Measurements from ENCODE around the gene TMEM169. TPM values are rescaled to one million over a fixed set of nuclear protein-coding genes. Genes with fewer than 3 reads are reported as not detected.
A peak's percentile ranks its signal among the peaks of the same experiment; 100 is the strongest.

The TMEM169 gene
- total and polyA plus RNA-seq, 4 donors = 7.7 to 21.1 (median 18.8) TPM

DNA sequence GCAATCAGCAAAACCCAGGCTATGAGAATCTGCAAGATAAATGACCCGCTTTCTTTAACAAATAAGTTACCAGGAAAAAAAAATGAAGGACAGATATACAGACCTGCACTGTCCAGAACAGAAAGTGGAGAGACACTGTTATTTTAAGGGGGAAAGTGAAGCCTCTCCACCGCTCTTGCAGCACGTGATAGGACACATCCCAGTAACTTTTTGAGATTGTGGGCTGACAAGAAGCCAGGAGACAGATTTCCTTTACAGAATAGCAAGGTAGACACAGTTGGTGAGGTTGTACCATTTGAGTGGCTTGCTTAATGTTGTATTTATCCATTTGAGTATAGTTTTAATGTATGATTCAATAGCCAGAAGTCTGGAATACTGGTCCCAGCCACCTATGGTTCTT lies 13.0 kb downstream of the TMEM169 start:
- Histone ChIP-seq H3K9me3 (ENCODE audit: control insufficient read depth, insufficient read depth, low read length) (no peaks in the 10 kb centered on the region), H3K4me1 (ENCODE audit: control insufficient read depth, insufficient read depth, low read length) (no peaks in the 10 kb centered on the region), H3K4me3 (ENCODE audit: low read depth, low read length) (no peak overlapping the region), H3K27me3 (ENCODE audit: control insufficient read depth, insufficient read depth, low read length) (no peaks in the 10 kb centered on the region), H3K27ac (ENCODE audit: low read depth, low read length) (no peak overlapping the region), H3K36me3 (ENCODE audit: control insufficient read depth, insufficient read depth, low read length) (peaks cover 17% of the 10 kb centered on the region)
- WGBS (ENCODE audit: insufficient coverage) = 80% methylated on average over 2 of the region's 3 CpGs
- DNase-seq (ENCODE audit: low read depth in 4 of 6, low spot score in 6 of 6) = no peak

- 98% methylated on average over 9 of the region's 9 CpGs for WGBS (ENCODE audit: insufficient coverage)
- H3K36me3 ChIP-seq (ENCODE audit: control insufficient read depth, insufficient read depth, low read length) = peaks cover 31% of the 10 kb centered on the region
These were observed 17.0 kb downstream of the TMEM169 start for GRCh38 chr2:216098421-216099334.

GRCh38 chr2:216101109-216101508 lies 19.4 kb downstream of the TMEM169 start:
- peaks cover 27% of the 10 kb centered on the region for H3K36me3 ChIP-seq (ENCODE audit: control insufficient read depth, insufficient read depth, low read length)
- H3K9me3 ChIP-seq (ENCODE audit: control insufficient read depth, insufficient read depth, low read length) = no peaks in the 10 kb centered on the region
- WGBS (ENCODE audit: insufficient coverage) = 97% methylated on average over 3 of the region's 4 CpGs
- H3K4me3 ChIP-seq (ENCODE audit: low read depth, low read length) = no peak overlapping the region
- DNase-seq (ENCODE audit: low read depth in 4 of 6, low spot score in 6 of 6) = no peak
- no peaks in the 10 kb centered on the region for H3K4me1 ChIP-seq (ENCODE audit: control insufficient read depth, insufficient read depth, low read length)
- no peaks in the 10 kb centered on the region for H3K27me3 ChIP-seq (ENCODE audit: control insufficient read depth, insufficient read depth, low read length)
- H3K27ac ChIP-seq (ENCODE audit: low read depth, low read length) = no peak overlapping the region

More at GRCh38 chr2:216098421-216099334, 17.0 kb downstream of the TMEM169 start:
- no peak overlapping the region for H3K27ac ChIP-seq (ENCODE audit: low read depth, low read length)
- no peak for DNase-seq (ENCODE audit: low read depth in 4 of 6, low spot score in 6 of 6)
- H3K9me3 ChIP-seq (ENCODE audit: control insufficient read depth, insufficient read depth, low read length) = no peaks in the 10 kb centered on the region
- H3K27me3 ChIP-seq (ENCODE audit: control insufficient read depth, insufficient read depth, low read length) = no peaks in the 10 kb centered on the region
- H3K4me3 ChIP-seq (ENCODE audit: low read depth, low read length) = no peak overlapping the region
- no peaks in the 10 kb centered on the region for H3K4me1 ChIP-seq (ENCODE audit: control insufficient read depth, insufficient read depth, low read length)

GRCh38 chr2:216103213-216103612 lies 21.5 kb downstream of the TMEM169 start:
- H3K36me3 ChIP-seq (ENCODE audit: control insufficient read depth, insufficient read depth, low read length) = peaks cover 23% of the 10 kb centered on the region
- no peaks in the 10 kb centered on the region for H3K27me3 ChIP-seq (ENCODE audit: control insufficient read depth, insufficient read depth, low read length)
- no peak for DNase-seq (ENCODE audit: low read depth in 4 of 6, low spot score in 6 of 6)
- no peak overlapping the region for H3K4me3 ChIP-seq (ENCODE audit: low read depth, low read length)
- H3K9me3 ChIP-seq (ENCODE audit: control insufficient read depth, insufficient read depth, low read length) = no peaks in the 10 kb centered on the region
- WGBS (ENCODE audit: insufficient coverage) = 100% methylated on average over 1 of the region's 1 CpG
- H3K4me1 ChIP-seq (ENCODE audit: control insufficient read depth, insufficient read depth, low read length) = peaks cover 5% of the 10 kb centered on the region
- H3K27ac ChIP-seq (ENCODE audit: low read depth, low read length) = no peak overlapping the region

DNA sequence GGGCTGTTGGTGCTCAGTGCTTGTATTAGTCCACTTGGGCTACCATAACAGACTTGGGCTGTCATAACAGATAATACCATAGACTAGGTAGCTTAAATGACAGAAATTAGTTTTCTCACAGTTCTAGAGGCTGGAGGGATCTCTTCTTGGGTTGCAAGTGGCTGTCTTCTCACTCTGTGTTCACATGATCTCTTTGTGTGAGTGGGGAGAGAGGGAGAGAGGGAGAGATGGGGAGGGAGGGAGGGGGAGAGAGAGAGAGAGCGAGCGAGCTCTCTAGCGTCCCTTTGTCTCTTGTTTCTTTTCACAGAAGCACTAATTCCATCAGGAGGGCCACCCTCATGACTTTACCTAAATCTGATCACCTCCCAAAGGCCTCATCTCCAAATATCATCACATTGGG lies 23.0 kb downstream of the TMEM169 start:
- no peak for DNase-seq (ENCODE audit: low read depth in 4 of 6, low spot score in 6 of 6)
- no peaks in the 10 kb centered on the region for H3K9me3 ChIP-seq (ENCODE audit: control insufficient read depth, insufficient read depth, low read length)
- no peak overlapping the region for H3K27ac ChIP-seq (ENCODE audit: low read depth, low read length)
- H3K4me3 ChIP-seq (ENCODE audit: low read depth, low read length) = no peak overlapping the region
- H3K4me1 ChIP-seq (ENCODE audit: control insufficient read depth, insufficient read depth, low read length) = peaks cover 8% of the 10 kb centered on the region
- peaks cover 14% of the 10 kb centered on the region for H3K36me3 ChIP-seq (ENCODE audit: control insufficient read depth, insufficient read depth, low read length)
- no peaks in the 10 kb centered on the region for H3K27me3 ChIP-seq (ENCODE audit: control insufficient read depth, insufficient read depth, low read length)
- no CpG with 5 or more reads among the region's 3 CpGs for WGBS (ENCODE audit: insufficient coverage)

- 100% methylated on average over 3 of the region's 8 CpGs for WGBS (ENCODE audit: insufficient coverage)
- Histone ChIP-seq H3K27me3 (ENCODE audit: control insufficient read depth, insufficient read depth, low read length) (no peaks in the 10 kb centered on the region), H3K36me3 (ENCODE audit: control insufficient read depth, insufficient read depth, low read length) (peaks cover 5% of the 10 kb centered on the region), H3K9me3 (ENCODE audit: control insufficient read depth, insufficient read depth, low read length) (no peaks in the 10 kb centered on the region), H3K4me3 (ENCODE audit: low read depth, low read length) (no peak overlapping the region), H3K27ac (ENCODE audit: low read depth, low read length) (peak overlapping the region; percentile 17), H3K4me1 (ENCODE audit: control insufficient read depth, insufficient read depth, low read length) (peaks cover 8% of the 10 kb centered on the region)
- DNase-seq (ENCODE audit: low read depth in 4 of 6, low spot score in 6 of 6) = no peak
These were observed 25.6 kb downstream of the TMEM169 start for GRCh38 chr2:216107320-216107719.

GRCh38 chr2:216107760-216108159 lies 26.0 kb downstream of the TMEM169 start:
- 6% methylated on average over 6 of the region's 13 CpGs for WGBS (ENCODE audit: insufficient coverage)
- Histone ChIP-seq H3K27ac (ENCODE audit: low read depth, low read length) (peak overlapping the region; percentile 17), H3K4me3 (ENCODE audit: low read depth, low read length) (no peak overlapping the region)

DNA sequence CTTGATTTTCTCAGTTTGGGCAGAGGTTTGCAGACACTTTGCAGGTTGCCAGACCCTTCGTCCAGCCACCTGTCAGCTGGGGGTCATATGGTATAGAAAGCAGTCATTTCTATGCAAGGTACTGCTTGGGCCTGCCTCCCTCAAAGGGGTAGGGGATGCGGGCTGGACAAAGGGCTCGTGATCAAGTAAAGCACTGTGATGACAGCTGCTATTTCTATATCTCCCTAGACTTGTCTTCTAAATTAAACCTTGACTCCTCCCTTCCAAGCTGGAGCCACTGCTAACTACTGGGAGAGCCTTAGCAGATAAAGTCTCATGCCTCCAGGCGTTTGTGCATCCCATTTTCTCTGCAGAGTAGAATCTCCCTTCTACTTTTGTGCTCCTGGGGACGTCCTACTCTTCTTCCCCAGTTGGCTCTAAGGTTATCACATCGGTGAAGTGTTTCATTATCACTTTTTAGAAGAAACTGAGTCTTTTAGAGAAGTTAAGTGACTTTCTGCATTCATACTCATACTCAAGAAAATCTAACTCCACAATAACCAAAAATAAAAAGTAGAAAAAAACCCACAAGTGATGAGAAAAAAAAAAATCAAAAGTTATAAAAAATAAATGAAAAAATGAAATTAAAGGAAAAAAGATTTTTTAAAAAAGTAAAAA lies 26.7 kb downstream of the TMEM169 start:
- peak in 1 of 6 donors; percentile 10 for DNase-seq (ENCODE audit: low read depth in 4 of 6, low spot score in 6 of 6)
- Histone ChIP-seq H3K36me3 (ENCODE audit: control insufficient read depth, insufficient read depth, low read length) (peaks cover 12% of the 10 kb centered on the region), H3K4me1 (ENCODE audit: control insufficient read depth, insufficient read depth, low read length) (peaks cover 8% of the 10 kb centered on the region), H3K4me3 (ENCODE audit: low read depth, low read length) (peak overlapping the region; percentile 98), H3K27me3 (ENCODE audit: control insufficient read depth, insufficient read depth, low read length) (no peaks in the 10 kb centered on the region), H3K9me3 (ENCODE audit: control insufficient read depth, insufficient read depth, low read length) (no peaks in the 10 kb centered on the region), H3K27ac (ENCODE audit: low read depth, low read length) (peak overlapping the region; percentile 72)
- WGBS (ENCODE audit: insufficient coverage) = 27% methylated on average over 4 of the region's 6 CpGs

More at GRCh38 chr2:216107760-216108159, 26.0 kb downstream of the TMEM169 start:
- peak in 1 of 6 donors; percentile 24 for DNase-seq (ENCODE audit: low read depth in 4 of 6, low spot score in 6 of 6)
- Histone ChIP-seq H3K4me1 (ENCODE audit: control insufficient read depth, insufficient read depth, low read length) (peaks cover 8% of the 10 kb centered on the region), H3K9me3 (ENCODE audit: control insufficient read depth, insufficient read depth, low read length) (no peaks in the 10 kb centered on the region), H3K36me3 (ENCODE audit: control insufficient read depth, insufficient read depth, low read length) (peaks cover 6% of the 10 kb centered on the region), H3K27me3 (ENCODE audit: control insufficient read depth, insufficient read depth, low read length) (no peaks in the 10 kb centered on the region)

- peak; percentile 94 to 99 (median 97) for DNase-seq (ENCODE audit: low read depth in 4 of 6, low spot score in 6 of 6)
- H3K4me3 ChIP-seq (ENCODE audit: low read depth, low read length) = peak within 1 kb of the TSS; percentile 98
- WGBS (ENCODE audit: insufficient coverage) = 0% methylated on average over 50 of the region's 57 CpGs
- peaks cover 8% of the 10 kb centered on the region for H3K4me1 ChIP-seq (ENCODE audit: control insufficient read depth, insufficient read depth, low read length)
- H3K9me3 ChIP-seq (ENCODE audit: control insufficient read depth, insufficient read depth, low read length) = no peaks in the 10 kb centered on the region
- no peaks in the 10 kb centered on the region for H3K27me3 ChIP-seq (ENCODE audit: control insufficient read depth, insufficient read depth, low read length)
- peak within 1 kb of the TSS; percentile 92 for H3K27ac ChIP-seq (ENCODE audit: low read depth, low read length)
- H3K36me3 ChIP-seq (ENCODE audit: control insufficient read depth, insufficient read depth, low read length) = peaks cover 14% of the 10 kb centered on the region
These were observed 27.5 kb downstream of the TMEM169 start, which contains the start of gene XRCC5 for GRCh38 chr2:216108967-216109921. Gene XRCC5 (plus strand): TSS chr2:216109348. CDS start chr2:216109437, 89 bp downstream.

All from spinal cord (tissue), 10 donors.